ENCODE measurements around the gene FAM234A.
A peak's percentile ranks its signal among the peaks of the same experiment; 100 is the strongest.

DNA sequence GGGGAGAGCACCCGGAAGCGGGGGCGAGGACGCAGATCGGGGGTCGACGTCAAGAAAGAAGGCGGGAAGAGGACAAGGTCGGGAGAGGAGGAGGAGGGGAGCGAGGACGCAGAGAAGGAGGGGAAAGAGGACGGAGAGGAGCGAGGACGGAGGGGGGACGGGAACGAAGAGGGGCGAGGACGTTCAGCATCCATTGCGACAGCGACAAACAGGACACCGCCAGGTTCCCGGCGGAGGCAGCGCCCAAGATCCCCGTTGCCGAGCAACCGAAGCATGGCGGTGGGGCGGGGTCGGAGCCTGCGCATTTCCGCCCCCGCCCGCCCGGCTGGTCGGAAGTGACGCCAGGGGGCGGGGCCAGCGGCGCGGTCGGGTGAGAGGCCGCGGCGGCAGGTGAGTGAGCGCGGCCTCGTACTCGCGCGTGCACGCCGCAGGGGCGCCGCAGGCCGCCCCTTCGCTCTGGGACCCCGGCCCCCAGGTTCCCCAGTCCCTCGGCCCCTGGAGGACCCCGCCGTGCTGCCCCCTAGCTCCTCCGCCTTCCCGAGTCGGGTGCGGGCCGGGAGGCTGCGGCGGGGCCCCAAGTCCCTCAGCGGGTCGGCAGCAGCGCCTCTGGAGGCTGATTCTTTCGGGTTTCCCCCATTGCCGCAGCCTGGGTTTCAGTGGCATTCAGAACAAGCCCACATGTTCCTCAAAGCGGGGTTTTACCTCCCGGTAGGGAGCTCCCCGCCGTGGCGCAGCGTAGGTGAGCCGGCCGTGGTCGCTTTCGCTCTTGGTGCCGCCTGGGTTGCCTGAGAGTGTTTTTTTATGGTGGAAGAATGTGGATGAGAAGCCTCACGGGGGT is at the start of gene FAM234A:
- TF ChIP-seq, protein P1, sequence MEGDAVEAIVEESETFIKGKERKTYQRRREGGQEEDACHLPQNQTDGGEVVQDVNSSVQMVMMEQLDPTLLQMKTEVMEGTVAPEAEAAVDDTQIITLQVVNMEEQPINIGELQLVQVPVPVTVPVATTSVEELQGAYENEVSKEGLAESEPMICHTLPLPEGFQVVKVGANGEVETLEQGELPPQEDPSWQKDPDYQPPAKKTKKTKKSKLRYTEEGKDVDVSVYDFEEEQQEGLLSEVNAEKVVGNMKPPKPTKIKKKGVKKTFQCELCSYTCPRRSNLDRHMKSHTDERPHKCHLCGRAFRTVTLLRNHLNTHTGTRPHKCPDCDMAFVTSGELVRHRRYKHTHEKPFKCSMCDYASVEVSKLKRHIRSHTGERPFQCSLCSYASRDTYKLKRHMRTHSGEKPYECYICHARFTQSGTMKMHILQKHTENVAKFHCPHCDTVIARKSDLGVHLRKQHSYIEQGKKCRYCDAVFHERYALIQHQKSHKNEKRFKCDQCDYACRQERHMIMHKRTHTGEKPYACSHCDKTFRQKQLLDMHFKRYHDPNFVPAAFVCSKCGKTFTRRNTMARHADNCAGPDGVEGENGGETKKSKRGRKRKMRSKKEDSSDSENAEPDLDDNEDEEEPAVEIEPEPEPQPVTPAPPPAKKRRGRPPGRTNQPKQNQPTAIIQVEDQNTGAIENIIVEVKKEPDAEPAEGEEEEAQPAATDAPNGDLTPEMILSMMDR (conservative IDR thresholded peaks at IDR 0.05 in 1 of 2, IDR thresholded peaks at IDR 0.05 in 1 of 2; ENCODE audit: extremely low read depth in 1 of 2, insufficient read depth in 1 of 2, low read depth in 1 of 2, low read length in 2 of 2), result peak; percentile 35 to 58
- no peak for TF ChIP-seq EZH2 (IDR thresholded peaks at IDR 0.05; ENCODE audit: borderline replicate concordance, low read length)
